Stomach (tissue), 4 donors: ENCODE data around the gene FRMPD1.

ENCODE experiments used
- CTCF ChIP-seq, 7 experiments: fragments of 450-650 bp in 4 of 7; fragments of 200-600 bp in 3 of 7; sonication (generic) in 3 of 7; IDR thresholded peaks; one replicate each; pipeline ENCODE4 v1.5.1; 2016 to 2019; ENCODE audit warnings: antibody characterized with exemption in 7 of 7, control low read depth in 2 of 7, mild to moderate bottlenecking in 1 of 7
- EP300 ChIP-seq: sonication (generic); formaldehyde crosslinking; IDR thresholded peaks from one replicate; pipeline ENCODE4 v1.6.1; 2017; ENCODE audit warnings: antibody characterized with exemption
- POLR2AphosphoS5 ChIP-seq, 3 donors: sonication (generic); formaldehyde crosslinking; IDR thresholded peaks; one replicate each; pipeline ENCODE4 v1.6.1; 2016; ENCODE audit warnings: antibody characterized with exemption in 3 of 3

DNA sequence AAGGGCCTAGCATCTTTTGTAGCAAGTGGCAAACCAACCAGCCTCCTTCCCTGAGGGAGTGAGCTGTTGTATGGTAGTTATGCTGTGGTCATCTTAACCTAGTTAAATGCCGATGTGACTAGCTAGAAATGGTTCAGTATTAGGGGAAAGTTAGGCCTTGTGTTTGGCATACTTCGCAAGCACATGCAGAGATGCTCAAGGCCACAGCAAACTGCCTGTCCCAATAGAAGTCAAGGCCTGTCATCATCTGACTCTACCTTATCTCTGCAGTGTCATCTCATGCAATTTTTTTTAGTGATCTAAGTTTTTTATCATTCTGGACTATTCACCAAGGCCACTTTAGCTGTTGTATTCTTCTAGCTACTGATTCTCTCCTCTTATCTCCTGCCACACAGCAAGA, 139.3 kb downstream of the FRMPD1 start:
- TF ChIP-seq CTCF (IDR thresholded peaks at IDR 0.05), result no peak
- TF ChIP-seq POLR2AphosphoS5 (IDR thresholded peaks at IDR 0.05), result no peak
- TF ChIP-seq EP300, result no peak
